Epithelial cell of prostate (primary cell): ENCODE results near the gene DNMT3B.
A peak's percentile ranks its signal among the peaks of the same experiment; 100 is the strongest.
"Not testable (repeated sequence)": the region's sequence is repeated elsewhere in the genome, so short reads cannot be mapped to it uniquely, and the experiment has no call there.

Source experiments
- DNase-seq: peaks from one replicate; pipeline ENCODE4 v3.0.0-alpha.2; 2011; ENCODE audit warnings: low read depth, low spot score
- H3K27ac ChIP-seq: fragments of 450-650 bp; 2 replicates; pipeline ENCODE4 v1.5.1; 2017; ENCODE audit warnings: mild to moderate bottlenecking

DNMT3B gene

GRCh38 chr20:32761831-32762753 is at the start of gene DNMT3B:
TSS of gene DNMT3B (plus strand) at chr20:32762385. CDS start at chr20:32780324, 17,939 bp downstream.
- DNase-seq: no peak
- H3K27ac ChIP-seq: no peak within 1 kb of the TSS

- no peak overlapping the region for H3K27ac ChIP-seq
- no peak for DNase-seq
These were observed 43.3 kb upstream of the DNMT3B start for GRCh38 chr20:32718749-32719348.

- no peak overlapping the region for H3K27ac ChIP-seq
- DNase-seq: no peak
These were observed 34.5 kb upstream of the DNMT3B start for GRCh38 chr20:32727683-32728082.

- not testable (repeated sequence) for H3K27ac ChIP-seq, DNase-seq
These were observed 33.8 kb upstream of the DNMT3B start for GRCh38 chr20:32728435-32728834.

GRCh38 chr20:32729334-32729733 is 32.9 kb upstream of the DNMT3B start:
- DNase-seq, H3K27ac ChIP-seq: not testable (repeated sequence)

- H3K27ac ChIP-seq: no peak overlapping the region
These were observed 30.3 kb upstream of the DNMT3B start for GRCh38 chr20:32731882-32732266.

GRCh38 chr20:32737371-32738223 is 24.6 kb upstream of the DNMT3B start:
- DNase-seq: no peak
- H3K27ac ChIP-seq: peak overlapping the region; percentile 50

More at GRCh38 chr20:32731882-32732266, 30.3 kb upstream of the DNMT3B start:
- no peak for DNase-seq

GRCh38 chr20:32741151-32741550 is 21.0 kb upstream of the DNMT3B start:
- DNase-seq: no peak
- no peak overlapping the region for H3K27ac ChIP-seq

GRCh38 chr20:32742322-32743236 is 19.6 kb upstream of the DNMT3B start:
- DNase-seq: no peak

GRCh38 chr20:32743237-32744112 is 18.7 kb upstream of the DNMT3B start, which contains the start of gene COMMD7:
TSS of gene COMMD7 (minus strand) at chr20:32743467. CDS start at chr20:32743391, 76 bp downstream.
- peak within 1 kb of the TSS; percentile 25 for H3K27ac ChIP-seq

More at GRCh38 chr20:32742322-32743236, 19.6 kb upstream of the DNMT3B start:
- H3K27ac ChIP-seq: peak overlapping the region; percentile 25

GRCh38 chr20:32749914-32750637 is 12.1 kb upstream of the DNMT3B start:
- H3K27ac ChIP-seq: no peak overlapping the region
- DNase-seq: no peak

More at GRCh38 chr20:32743237-32744112, 18.7 kb upstream of the DNMT3B start, which contains the start of gene COMMD7:
- DNase-seq: no peak

GRCh38 chr20:32751293-32751692 is 10.9 kb upstream of the DNMT3B start:
- DNase-seq: no peak
- H3K27ac ChIP-seq: no peak overlapping the region

- peak overlapping the region; percentile 45 for H3K27ac ChIP-seq
- DNase-seq: no peak
These were observed 10.3 kb upstream of the DNMT3B start for GRCh38 chr20:32751702-32752457.

- H3K27ac ChIP-seq: peak overlapping the region; percentile 45
- DNase-seq: no peak
These were observed 9.5 kb upstream of the DNMT3B start for GRCh38 chr20:32752458-32753250.

- H3K27ac ChIP-seq: no peak overlapping the region
- DNase-seq: no peak
These were observed 8.5 kb upstream of the DNMT3B start for GRCh38 chr20:32753731-32754130.

GRCh38 chr20:32756156-32756555 is 6.0 kb upstream of the DNMT3B start:
- no peak for DNase-seq

More at GRCh38 chr20:32756156-32756555, 6.0 kb upstream of the DNMT3B start:
- no peak overlapping the region for H3K27ac ChIP-seq
